ENCODE measurements around the gene KRT15. TPM values are rescaled to one million over a fixed set of nuclear protein-coding genes. Genes with fewer than 3 reads are reported as not detected.

KRT15 gene
- 505 to 838 TPM (median 729 TPM) in 3 replicates for polyA plus RNA-seq
- 432 TPM for polyA plus RNA-seq (2011; ENCODE audit: low read depth)
- polyA plus RNA-seq (2011; cell fraction: cytosol; rRNA removed): 289 and 341 TPM in 2 replicates
- 596 and 717 TPM in 2 replicates for polyA plus RNA-seq (2011; cell fraction: nucleus; rRNA removed)
- polyA plus RNA-seq (2012; ENCODE audit: low replicate concordance): 349 and 756 TPM in 2 replicates
- polyA minus RNA-seq: 290 to 313 TPM (median 304 TPM) in 3 replicates
- 129 TPM for polyA minus RNA-seq (2011; cell fraction: cytosol; rRNA and poly(A)+ RNA removed)
- polyA minus RNA-seq (2011; cell fraction: nucleus; rRNA and poly(A)+ RNA removed): 90.1 and 93.1 TPM in 2 replicates

DNA sequence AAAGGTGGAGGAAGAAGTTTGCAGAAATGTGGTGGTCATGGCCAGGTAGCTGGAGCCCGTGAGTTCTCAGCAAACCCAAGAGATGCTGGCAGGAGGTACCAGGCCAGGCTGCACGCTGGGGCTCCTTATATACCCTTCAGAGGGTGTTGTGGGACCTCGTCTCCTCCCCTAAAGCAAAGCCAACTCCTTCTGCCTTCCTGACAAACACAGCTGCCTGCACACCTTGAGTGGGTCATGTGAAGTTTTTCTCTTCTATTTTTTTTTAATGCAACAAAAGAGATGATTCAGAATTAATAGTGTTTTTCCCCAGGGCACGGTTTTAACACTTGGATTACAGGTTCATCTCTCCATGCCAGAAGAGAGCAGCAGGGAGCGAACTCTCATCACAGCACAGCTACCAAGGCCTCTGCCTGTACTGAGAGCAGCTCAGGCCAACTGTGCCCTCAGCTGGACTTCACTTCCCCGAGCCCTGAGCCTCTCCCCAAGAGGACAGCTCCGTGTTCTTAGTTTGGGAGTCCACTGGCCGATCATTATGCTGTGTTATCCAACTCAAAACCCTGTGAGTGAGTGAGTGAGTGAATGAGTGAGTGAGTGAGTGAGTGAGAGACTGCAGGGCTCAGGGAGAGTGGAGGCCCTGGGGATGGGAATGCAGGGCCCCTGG lies at the start of gene KRT15:
Gene KRT15 (minus strand): TSS at position 102 of the 661 bp plus-strand sequence. CDS start 63 bp downstream, at position 39.
- H3K36me3 ChIP-seq (ENCODE audit: control insufficient read depth in 2 of 2, extremely low read depth in 1 of 2, insufficient read depth in 2 of 2, low read length in 2 of 2): peaks cover 0 to 13% of the 10 kb centered on the region in 2 experiments
- dilution Hi-C loops (cut with MboI; ENCODE audit: extremely low pct_ligation_motif_present, low sequenced_read_pairs): no loop called here
- peak within 1 kb of the TSS; percentile 11 to 58 (median 33) for H3K4me3 ChIP-seq (ENCODE audit: control insufficient read depth in 2 of 3, extremely low read depth in 1 of 3, insufficient read depth in 2 of 3, low read depth in 1 of 3, low read length in 3 of 3)
- DNase-seq (ENCODE audit: low read depth, low spot score): no peak
- no peaks in the 10 kb centered on the region for H3K9me3 ChIP-seq (ENCODE audit: control insufficient read depth, low read depth, low read length)
- no peaks in the 10 kb centered on the region for H3K79me2 ChIP-seq (ENCODE audit: control insufficient read depth, insufficient read depth, low read length)
- no peak within 1 kb of the TSS for H2AFZ ChIP-seq (ENCODE audit: control insufficient read depth, low read length)
- no peaks in the 10 kb centered on the region for H3K9me1 ChIP-seq (ENCODE audit: control insufficient read depth, extremely low read depth, insufficient read depth, low read length)
- no peaks in the 10 kb centered on the region for H4K20me1 ChIP-seq (ENCODE audit: control insufficient read depth, extremely low read depth, insufficient read depth, low read length)
- H3K9ac ChIP-seq (ENCODE audit: control insufficient read depth, extremely low read depth, insufficient read depth, low read length): peak within 1 kb of the TSS; percentile 60
- H3K4me1 ChIP-seq (ENCODE audit: control insufficient read depth, extremely low read depth, insufficient read depth, low read length): peaks cover 73% of the 10 kb centered on the region
- H3K27ac ChIP-seq (ENCODE audit: control insufficient read depth, insufficient read depth, low read length): peak within 1 kb of the TSS; percentile 82
- peak within 1 kb of the TSS; percentile 78 for H3K4me2 ChIP-seq (ENCODE audit: control insufficient read depth, extremely low read depth, insufficient read depth, low read depth, low read length)
- TF ChIP-seq CTCF (optimal IDR thresholded peaks at IDR 0.05 in 1 of 3, IDR thresholded peaks at IDR 0.05 in 1 of 3, conservative IDR thresholded peaks at IDR 0.05 in 1 of 3; ENCODE audit: extremely low read depth in 1 of 3, insufficient read depth in 2 of 3, low read length in 3 of 3): peak; percentile 15 to 48 (median 34)
- TF ChIP-seq EZH2 (IDR thresholded peaks at IDR 0.05; ENCODE audit: low read length): no peak
- peaks cover 4% of the 10 kb centered on the region for H3K27me3 ChIP-seq (ENCODE audit: control insufficient read depth, extremely low read depth, insufficient read depth, low read length)
- peak; percentile 96 for FAIRE-seq

DNA sequence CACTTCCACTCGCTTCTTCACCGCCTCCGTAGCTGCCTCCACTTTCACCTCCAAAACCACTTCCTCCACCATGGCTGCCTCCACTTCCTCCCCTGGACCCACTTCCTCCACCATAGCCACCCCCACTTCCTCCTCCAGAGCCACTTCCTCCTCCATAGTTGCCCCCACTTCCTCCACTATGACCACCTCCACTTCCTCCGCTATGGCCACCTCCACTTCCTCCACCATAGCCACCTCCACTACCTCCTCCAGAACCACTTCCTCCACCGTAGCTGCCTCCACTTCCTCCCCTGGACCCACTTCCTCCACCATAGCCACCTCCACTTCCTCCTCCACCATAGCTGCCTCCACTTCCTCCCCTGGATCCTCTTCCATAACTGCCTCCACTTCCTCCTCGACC lies 48.6 kb upstream of the KRT15 start:
- no peak for TF ChIP-seq EZH2 (IDR thresholded peaks at IDR 0.05; ENCODE audit: low read length)
- no peak for TF ChIP-seq CTCF (optimal IDR thresholded peaks at IDR 0.05 in 1 of 3, IDR thresholded peaks at IDR 0.05 in 1 of 3, conservative IDR thresholded peaks at IDR 0.05 in 1 of 3; ENCODE audit: extremely low read depth in 1 of 3, insufficient read depth in 2 of 3, low read length in 3 of 3)
- H3K9ac ChIP-seq (ENCODE audit: control insufficient read depth, extremely low read depth, insufficient read depth, low read length): no peak overlapping the region
- FAIRE-seq (no peak), DNase-seq (ENCODE audit: low read depth, low spot score) (no peak)
- no peak overlapping the region for H3K27ac ChIP-seq (ENCODE audit: control insufficient read depth, insufficient read depth, low read length)
- H3K27me3 ChIP-seq (ENCODE audit: control insufficient read depth, extremely low read depth, insufficient read depth, low read length): no peaks in the 10 kb centered on the region
- H2AFZ ChIP-seq (ENCODE audit: control insufficient read depth, low read length): no peak overlapping the region
- dilution Hi-C loops (cut with MboI; ENCODE audit: extremely low pct_ligation_motif_present, low sequenced_read_pairs): no loop called here
- no peaks in the 10 kb centered on the region for H3K9me1 ChIP-seq (ENCODE audit: control insufficient read depth, extremely low read depth, insufficient read depth, low read length)
- peaks cover 4% of the 10 kb centered on the region for H3K4me1 ChIP-seq (ENCODE audit: control insufficient read depth, extremely low read depth, insufficient read depth, low read length)
- H3K9me3 ChIP-seq (ENCODE audit: control insufficient read depth, low read depth, low read length): no peaks in the 10 kb centered on the region
- no peak overlapping the region for H3K4me3 ChIP-seq (ENCODE audit: control insufficient read depth in 2 of 3, extremely low read depth in 1 of 3, insufficient read depth in 2 of 3, low read depth in 1 of 3, low read length in 3 of 3)
- H3K36me3 ChIP-seq (ENCODE audit: control insufficient read depth in 2 of 2, extremely low read depth in 1 of 2, insufficient read depth in 2 of 2, low read length in 2 of 2): no peaks in the 10 kb centered on the region
- H3K79me2 ChIP-seq (ENCODE audit: control insufficient read depth, insufficient read depth, low read length): no peaks in the 10 kb centered on the region
- H4K20me1 ChIP-seq (ENCODE audit: control insufficient read depth, extremely low read depth, insufficient read depth, low read length): no peaks in the 10 kb centered on the region
- H3K4me2 ChIP-seq (ENCODE audit: control insufficient read depth, extremely low read depth, insufficient read depth, low read depth, low read length): no peak overlapping the region
